Stimulated activated memory B cell treated with anti-CD40 and anti-IgM and Interleukin-4, amounts not matched to agents 10 μg/mL and 1 μg/mL and 100 μg/mL, for 72 hours (primary cell): Measurements from ENCODE around the gene CFD.
"Not testable (repeated sequence)": the region's sequence is repeated elsewhere in the genome, so short reads cannot be mapped to it uniquely, and the experiment has no call there.

Experiments used
- ATAC-seq: fragments of 150-1000 bp; cut with Tn5 transposase; 2 replicates; pipeline ENCODE4 v1.10.0; 2021
- H3K27ac Mint-ChIP-seq: one replicate; pipeline ENCODE4 v1.8.0; 2022; ENCODE audit warnings: mild to moderate bottlenecking, mixed read lengths
- H3K27me3 Mint-ChIP-seq: one replicate; pipeline ENCODE4 v1.8.0; 2022; ENCODE audit warnings: mixed read lengths
- H3K36me3 Mint-ChIP-seq: one replicate; pipeline ENCODE4 v1.8.0; 2022; ENCODE audit warnings: mixed read lengths
- H3K4me1 Mint-ChIP-seq: one replicate; pipeline ENCODE4 v1.8.0; 2022; ENCODE audit warnings: mixed read lengths
- H3K4me3 Mint-ChIP-seq: one replicate; pipeline ENCODE4 v1.8.0; 2022; ENCODE audit warnings: mild to moderate bottlenecking, moderate library complexity, mixed read lengths
- H3K9me3 Mint-ChIP-seq: one replicate; pipeline ENCODE4 v1.8.0; 2022; ENCODE audit warnings: mixed read lengths

CFD gene

GRCh38 chr19:884420-885211 lies 25.2 kb downstream of the CFD start:
- Mint-ChIP-seq H3K4me1 (peaks cover 12% of the 10 kb centered on the region), H3K27me3 (no peaks in the 10 kb centered on the region), H3K4me3 (no peak overlapping the region), H3K27ac (no peak overlapping the region), H3K36me3 (peaks cover 45% of the 10 kb centered on the region), H3K9me3 (no peaks in the 10 kb centered on the region)
- no peak for ATAC-seq

GRCh38 chr19:885536-886224 lies 26.2 kb downstream of the CFD start:
- H3K27me3 Mint-ChIP-seq = no peaks in the 10 kb centered on the region
- H3K36me3 Mint-ChIP-seq = peaks cover 41% of the 10 kb centered on the region
- H3K4me3 Mint-ChIP-seq = no peak overlapping the region
- no peaks in the 10 kb centered on the region for H3K9me3 Mint-ChIP-seq
- no peak overlapping the region for H3K27ac Mint-ChIP-seq
- H3K4me1 Mint-ChIP-seq = peaks cover 12% of the 10 kb centered on the region
- ATAC-seq = no peak

- Mint-ChIP-seq H3K27me3 (no peaks in the 10 kb centered on the region), H3K4me1 (peaks cover 24% of the 10 kb centered on the region), H3K36me3 (peaks cover 32% of the 10 kb centered on the region), H3K4me3 (no peak overlapping the region), H3K9me3 (no peaks in the 10 kb centered on the region), H3K27ac (peak overlapping the region; percentile 88)
- ATAC-seq = no peak
Measured at GRCh38 chr19:887072-887471, 27.6 kb downstream of the CFD start.

- no peak overlapping the region for H3K4me3 Mint-ChIP-seq
- ATAC-seq = no peak
- H3K36me3 Mint-ChIP-seq = peaks cover 27% of the 10 kb centered on the region
- no peaks in the 10 kb centered on the region for H3K27me3 Mint-ChIP-seq
- H3K27ac Mint-ChIP-seq = peak overlapping the region; percentile 88
- peaks cover 28% of the 10 kb centered on the region for H3K4me1 Mint-ChIP-seq
- H3K9me3 Mint-ChIP-seq = no peaks in the 10 kb centered on the region
Measured at GRCh38 chr19:887599-887998, 28.1 kb downstream of the CFD start.

- peak overlapping the region; percentile 66 for H3K4me3 Mint-ChIP-seq
- peak overlapping the region; percentile 88 for H3K27ac Mint-ChIP-seq
- H3K9me3 Mint-ChIP-seq = no peaks in the 10 kb centered on the region
- ATAC-seq = peak; percentile 76
- H3K4me1 Mint-ChIP-seq = peaks cover 38% of the 10 kb centered on the region
- H3K36me3 Mint-ChIP-seq = peaks cover 16% of the 10 kb centered on the region
- no peaks in the 10 kb centered on the region for H3K27me3 Mint-ChIP-seq
Measured at GRCh38 chr19:888581-889385, 29.3 kb downstream of the CFD start.

- Mint-ChIP-seq H3K4me1 (peaks cover 38% of the 10 kb centered on the region), H3K36me3 (peaks cover 16% of the 10 kb centered on the region), H3K27me3 (no peaks in the 10 kb centered on the region), H3K27ac (no peak overlapping the region), H3K4me3 (no peak overlapping the region), H3K9me3 (no peaks in the 10 kb centered on the region)
- ATAC-seq = no peak
Measured at GRCh38 chr19:889662-890295, 30.3 kb downstream of the CFD start.

GRCh38 chr19:890831-891230 lies 31.4 kb downstream of the CFD start:
- Mint-ChIP-seq H3K4me3 (peak overlapping the region; percentile 72), H3K27ac (peak overlapping the region; percentile 82), H3K27me3 (no peaks in the 10 kb centered on the region), H3K9me3 (no peaks in the 10 kb centered on the region), H3K36me3 (peaks cover 8% of the 10 kb centered on the region), H3K4me1 (peaks cover 38% of the 10 kb centered on the region)
- ATAC-seq = no peak

- H3K27ac Mint-ChIP-seq = peak overlapping the region; percentile 100
Measured at GRCh38 chr19:891421-892200, 32.1 kb downstream of the CFD start.

GRCh38 chr19:892243-892893 lies 32.9 kb downstream of the CFD start:
- Mint-ChIP-seq H3K4me3 (peak overlapping the region; percentile 85), H3K36me3 (peaks cover 20% of the 10 kb centered on the region), H3K27me3 (no peaks in the 10 kb centered on the region), H3K27ac (peak overlapping the region; percentile 100), H3K9me3 (no peaks in the 10 kb centered on the region), H3K4me1 (peaks cover 47% of the 10 kb centered on the region)
- ATAC-seq = peak; percentile 1

More at GRCh38 chr19:891421-892200, 32.1 kb downstream of the CFD start:
- H3K27me3 Mint-ChIP-seq, ATAC-seq, H3K9me3 Mint-ChIP-seq: not testable (repeated sequence)
- peaks cover 14% of the 10 kb centered on the region for H3K36me3 Mint-ChIP-seq
- H3K4me3 Mint-ChIP-seq = peak overlapping the region; percentile 85
- H3K4me1 Mint-ChIP-seq = peaks cover 44% of the 10 kb centered on the region

GRCh38 chr19:892894-893689 lies 33.6 kb downstream of the CFD start, which contains the start of the genes MED16 and RNU6-9:
TSS of gene MED16 (minus strand) at chr19:893187. CDS start at chr19:891131, 2,056 bp downstream.
TSS of gene RNU6-9 (plus strand) at chr19:893484.
- H3K27ac Mint-ChIP-seq = peak within 1 kb of the TSS; percentile 100
- H3K4me3 Mint-ChIP-seq = peak within 1 kb of the TSS; percentile 95
- no peaks in the 10 kb centered on the region for H3K27me3 Mint-ChIP-seq
- peak; percentile 92 for ATAC-seq
- H3K4me1 Mint-ChIP-seq = peaks cover 47% of the 10 kb centered on the region
- peaks cover 20% of the 10 kb centered on the region for H3K36me3 Mint-ChIP-seq
- H3K9me3 Mint-ChIP-seq = no peaks in the 10 kb centered on the region

GRCh38 chr19:896434-896833 lies 37.0 kb downstream of the CFD start:
- Mint-ChIP-seq H3K9me3 (no peaks in the 10 kb centered on the region), H3K4me1 (peaks cover 40% of the 10 kb centered on the region), H3K4me3 (no peak overlapping the region), H3K27me3 (no peaks in the 10 kb centered on the region), H3K36me3 (peaks cover 31% of the 10 kb centered on the region), H3K27ac (peak overlapping the region; percentile 7)
- no peak for ATAC-seq

GRCh38 chr19:896999-897398 lies 37.5 kb downstream of the CFD start:
- peak overlapping the region; percentile 7 for H3K27ac Mint-ChIP-seq
- H3K4me1 Mint-ChIP-seq = peaks cover 37% of the 10 kb centered on the region
- peaks cover 31% of the 10 kb centered on the region for H3K36me3 Mint-ChIP-seq
- H3K27me3 Mint-ChIP-seq = no peaks in the 10 kb centered on the region
- no peak for ATAC-seq
- no peaks in the 10 kb centered on the region for H3K9me3 Mint-ChIP-seq
- no peak overlapping the region for H3K4me3 Mint-ChIP-seq

- no peak for ATAC-seq
- Mint-ChIP-seq H3K27ac (no peak overlapping the region), H3K27me3 (no peaks in the 10 kb centered on the region), H3K4me1 (peaks cover 33% of the 10 kb centered on the region), H3K36me3 (peaks cover 31% of the 10 kb centered on the region), H3K9me3 (no peaks in the 10 kb centered on the region), H3K4me3 (no peak overlapping the region)
Measured at GRCh38 chr19:897442-898039, 38.1 kb downstream of the CFD start.
